ENCODE measurements around the gene USP25.

- TF ChIP-seq POLR2AphosphoS5 (IDR thresholded peaks at IDR 0.05; ENCODE audit: low read depth, low read length) = no peak
- TF ChIP-seq SIN3A (IDR thresholded peaks at IDR 0.05; ENCODE audit: borderline replicate concordance, insufficient read depth, low read length) = no peak
- no peak for TF ChIP-seq REST (IDR thresholded peaks at IDR 0.05; ENCODE audit: insufficient read depth in 1 of 2, low read depth in 2 of 2, low read length in 2 of 2)
- TF ChIP-seq FOXP2 (optimal IDR thresholded peaks at IDR 0.05; ENCODE audit: borderline replicate concordance, extremely low read depth, extremely low read length, insufficient read depth) = no peak
- no peak for TF ChIP-seq TAF1 (IDR thresholded peaks at IDR 0.05; ENCODE audit: borderline replicate concordance, insufficient read depth, low read length)
Observed at GRCh38 chr21:15840406-15840805, 110.6 kb downstream of the USP25 start.

Data from PFSK-1 (cell line).